Measurements from ENCODE around the gene FAM53B. TPM values are rescaled to one million over a fixed set of nuclear protein-coding genes. Genes with fewer than 3 reads are reported as not detected.

Gene FAM53B
- total RNA-seq, 2 donors from 2014 or later: 19.3 to 22.6 TPM

- Mint-ChIP-seq H3K36me3 (ENCODE audit: low read depth) (peaks cover 10% of the 10 kb centered on the region), H3K9me3 (no peaks in the 10 kb centered on the region), H3K4me3 (no peak overlapping the region), H3K27ac (no peak overlapping the region), H3K27me3 (ENCODE audit: insufficient read depth) (no peaks in the 10 kb centered on the region), H3K4me1 (peaks cover 4% of the 10 kb centered on the region)
- Histone ChIP-seq H3K9ac (ENCODE audit: extremely low read depth, low read length, poor library complexity, severe bottlenecking) (no peak overlapping the region), H3K27me3 (ENCODE audit: control insufficient read depth, insufficient read depth, low read length, poor library complexity, severe bottlenecking) (no peaks in the 10 kb centered on the region), H3K36me3 (ENCODE audit: control insufficient read depth, insufficient read depth, low read length) (peaks cover 17% of the 10 kb centered on the region), H3K9me3 (ENCODE audit: control insufficient read depth, low read length) (no peaks in the 10 kb centered on the region), H3K27ac (ENCODE audit: low read depth, low read length) (no peak overlapping the region), H3K4me1 (ENCODE audit: control insufficient read depth, insufficient read depth, low read length) (no peaks in the 10 kb centered on the region), H3K4me3 (ENCODE audit: low read length) (no peak overlapping the region)
- no peak for DNase-seq
- no peak for TF ChIP-seq CTCF (conservative IDR thresholded peaks at IDR 0.05)
- 96% methylated on average over 5 of the region's 5 CpGs; no CpG with 5 or more reads in 1 of the 2 experiments for WGBS, 2 experiments (ENCODE audit: insufficient coverage in 1 of 2, insufficient read length in 1 of 2)
These were observed 63.1 kb downstream of the FAM53B start for GRCh38 chr10:124681091-124681490.

GRCh38 chr10:124680675-124681074 lies 63.5 kb downstream of the FAM53B start:
- no peak for TF ChIP-seq CTCF (conservative IDR thresholded peaks at IDR 0.05)
- no peaks in the 10 kb centered on the region for H3K4me1 ChIP-seq (ENCODE audit: control insufficient read depth, insufficient read depth, low read length)

GRCh38 chr10:124679401-124679800 lies 64.8 kb downstream of the FAM53B start:
- Histone ChIP-seq H3K27ac (ENCODE audit: low read depth, low read length) (no peak overlapping the region), H3K4me1 (ENCODE audit: control insufficient read depth, insufficient read depth, low read length) (no peaks in the 10 kb centered on the region), H3K9ac (ENCODE audit: extremely low read depth, low read length, poor library complexity, severe bottlenecking) (no peak overlapping the region), H3K9me3 (ENCODE audit: control insufficient read depth, low read length) (no peaks in the 10 kb centered on the region), H3K27me3 (ENCODE audit: control insufficient read depth, insufficient read depth, low read length, poor library complexity, severe bottlenecking) (no peaks in the 10 kb centered on the region), H3K36me3 (ENCODE audit: control insufficient read depth, insufficient read depth, low read length) (peaks cover 17% of the 10 kb centered on the region), H3K4me3 (ENCODE audit: low read length) (no peak overlapping the region)
- Mint-ChIP-seq H3K4me3 (no peak overlapping the region), H3K9me3 (no peaks in the 10 kb centered on the region), H3K4me1 (peaks cover 4% of the 10 kb centered on the region), H3K27me3 (ENCODE audit: insufficient read depth) (no peaks in the 10 kb centered on the region), H3K27ac (peak overlapping the region; percentile 7), H3K36me3 (ENCODE audit: low read depth) (peaks cover 11% of the 10 kb centered on the region)
- 85 to 90% methylated on average over 4 to 8 of the region's 8 CpGs for WGBS, 2 experiments (ENCODE audit: insufficient coverage in 1 of 2, insufficient read length in 1 of 2)
- TF ChIP-seq CTCF (conservative IDR thresholded peaks at IDR 0.05): no peak
- DNase-seq: no peak

More at GRCh38 chr10:124680675-124681074, 63.5 kb downstream of the FAM53B start:
- no peak overlapping the region for H3K27ac ChIP-seq (ENCODE audit: low read depth, low read length)
- no peaks in the 10 kb centered on the region for H3K27me3 Mint-ChIP-seq (ENCODE audit: insufficient read depth)
- peaks cover 4% of the 10 kb centered on the region for H3K4me1 Mint-ChIP-seq
- no peak overlapping the region for H3K4me3 Mint-ChIP-seq
- H3K9ac ChIP-seq (ENCODE audit: extremely low read depth, low read length, poor library complexity, severe bottlenecking): no peak overlapping the region
- no peak overlapping the region for H3K27ac Mint-ChIP-seq
- no peaks in the 10 kb centered on the region for H3K9me3 Mint-ChIP-seq
- peaks cover 11% of the 10 kb centered on the region for H3K36me3 Mint-ChIP-seq (ENCODE audit: low read depth)
- H3K27me3 ChIP-seq (ENCODE audit: control insufficient read depth, insufficient read depth, low read length, poor library complexity, severe bottlenecking): no peaks in the 10 kb centered on the region
- WGBS, 2 experiments (ENCODE audit: insufficient coverage in 1 of 2, insufficient read length in 1 of 2): 91 to 100% methylated on average over 4 to 7 of the region's 7 CpGs
- no peaks in the 10 kb centered on the region for H3K9me3 ChIP-seq (ENCODE audit: control insufficient read depth, low read length)
- H3K36me3 ChIP-seq (ENCODE audit: control insufficient read depth, insufficient read depth, low read length): peaks cover 17% of the 10 kb centered on the region
- no peak for DNase-seq
- H3K4me3 ChIP-seq (ENCODE audit: low read length): no peak overlapping the region
